SK-N-SH treated with all-trans-retinoic acid at 6 μM for 48 hours (cell line): ENCODE results near the gene GAP43.

Experiments
- PPARA ChIP-seq: fragments of 250-450 bp; sonication (Bioruptor Pico); IDR thresholded peaks from 2 replicates; pipeline ENCODE4 v1.5.0; 2020; ENCODE audit warnings: mild to moderate bottlenecking, borderline replicate concordance
- RARB ChIP-seq: fragments of 250-450 bp; sonication (Bioruptor Pico); IDR thresholded peaks from 2 replicates; pipeline ENCODE4 v1.8.0; 2021; ENCODE audit warnings: mild to moderate bottlenecking, moderate library complexity
- ZC3H10 ChIP-seq: fragments of 250-450 bp; sonication (Bioruptor Pico); IDR thresholded peaks from 2 replicates; pipeline ENCODE4 v1.5.1; 2021; ENCODE audit warnings: mild to moderate bottlenecking, moderate library complexity
- ZFP30 ChIP-seq: fragments of 450-650 bp; formaldehyde crosslinking; IDR thresholded peaks from 2 replicates; pipeline ENCODE4 v1.5.0; 2022; ENCODE audit warnings: mild to moderate bottlenecking, moderate library complexity
- ZNF565 ChIP-seq: fragments of 450-650 bp; formaldehyde crosslinking; conservative IDR thresholded peaks from 2 replicates; pipeline ENCODE4 v1.5.0; 2020; ENCODE audit warnings: low read depth, mild to moderate bottlenecking, moderate library complexity
- ZNF70 ChIP-seq: fragments of 450-650 bp; formaldehyde crosslinking; IDR thresholded peaks from 2 replicates; pipeline ENCODE4 v1.5.0; 2020; ENCODE audit warnings: mild to moderate bottlenecking, moderate library complexity
- ZNF8 ChIP-seq: fragments of 450-650 bp; formaldehyde crosslinking; IDR thresholded peaks from 2 replicates; pipeline ENCODE4 v1.5.0; 2020; ENCODE audit warnings: mild to moderate bottlenecking, moderate library complexity
- TF ChIP-seq, protein P1 (sequence below): fragments of 250-450 bp; sonication (Bioruptor Pico); IDR thresholded peaks from 2 replicates; pipeline ENCODE4 v1.8.0; 2021; ENCODE audit warnings: low read depth, mild to moderate bottlenecking, moderate library complexity, borderline replicate concordance
- TF ChIP-seq, protein P2 (sequence below): fragments of 250-450 bp; sonication (Bioruptor Pico); IDR thresholded peaks from 2 replicates; pipeline ENCODE4 v1.8.0; 2020; ENCODE audit warnings: mild to moderate bottlenecking, moderate library complexity, borderline replicate concordance

DNA sequence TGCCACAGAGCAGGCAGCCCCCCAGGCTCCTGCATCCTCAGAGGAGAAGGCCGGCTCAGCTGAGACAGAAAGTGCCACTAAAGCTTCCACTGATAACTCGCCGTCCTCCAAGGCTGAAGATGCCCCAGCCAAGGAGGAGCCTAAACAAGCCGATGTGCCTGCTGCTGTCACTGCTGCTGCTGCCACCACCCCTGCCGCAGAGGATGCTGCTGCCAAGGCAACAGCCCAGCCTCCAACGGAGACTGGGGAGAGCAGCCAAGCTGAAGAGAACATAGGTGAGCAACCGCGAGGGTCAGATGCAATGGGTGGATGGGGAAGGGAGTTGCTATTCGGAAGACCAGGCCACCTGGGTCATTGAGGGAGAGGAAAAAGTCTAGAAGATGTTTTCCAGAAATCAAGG is 53.0 kb downstream of the GAP43 start:
- TF ChIP-seq ZFP30 (CRISPR knock-in tag) (no peak), ZNF8 (CRISPR knock-in tag) (no peak), RARB (CRISPR knock-in tag) (no peak), ZC3H10 (CRISPR knock-in tag) (no peak), ZNF70 (no peak), ZNF565 (no peak), PPARA (CRISPR knock-in tag) (no peak)
- TF ChIP-seq, protein P1, sequence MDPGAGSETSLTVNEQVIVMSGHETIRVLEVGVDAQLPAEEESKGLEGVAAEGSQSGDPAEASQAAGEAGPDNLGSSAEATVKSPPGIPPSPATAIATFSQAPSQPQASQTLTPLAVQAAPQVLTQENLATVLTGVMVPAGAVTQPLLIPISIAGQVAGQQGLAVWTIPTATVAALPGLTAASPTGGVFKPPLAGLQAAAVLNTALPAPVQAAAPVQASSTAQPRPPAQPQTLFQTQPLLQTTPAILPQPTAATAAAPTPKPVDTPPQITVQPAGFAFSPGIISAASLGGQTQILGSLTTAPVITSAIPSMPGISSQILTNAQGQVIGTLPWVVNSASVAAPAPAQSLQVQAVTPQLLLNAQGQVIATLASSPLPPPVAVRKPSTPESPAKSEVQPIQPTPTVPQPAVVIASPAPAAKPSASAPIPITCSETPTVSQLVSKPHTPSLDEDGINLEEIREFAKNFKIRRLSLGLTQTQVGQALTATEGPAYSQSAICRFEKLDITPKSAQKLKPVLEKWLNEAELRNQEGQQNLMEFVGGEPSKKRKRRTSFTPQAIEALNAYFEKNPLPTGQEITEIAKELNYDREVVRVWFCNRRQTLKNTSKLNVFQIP (CRISPR knock-in tag), result no peak
- TF ChIP-seq, protein P2, sequence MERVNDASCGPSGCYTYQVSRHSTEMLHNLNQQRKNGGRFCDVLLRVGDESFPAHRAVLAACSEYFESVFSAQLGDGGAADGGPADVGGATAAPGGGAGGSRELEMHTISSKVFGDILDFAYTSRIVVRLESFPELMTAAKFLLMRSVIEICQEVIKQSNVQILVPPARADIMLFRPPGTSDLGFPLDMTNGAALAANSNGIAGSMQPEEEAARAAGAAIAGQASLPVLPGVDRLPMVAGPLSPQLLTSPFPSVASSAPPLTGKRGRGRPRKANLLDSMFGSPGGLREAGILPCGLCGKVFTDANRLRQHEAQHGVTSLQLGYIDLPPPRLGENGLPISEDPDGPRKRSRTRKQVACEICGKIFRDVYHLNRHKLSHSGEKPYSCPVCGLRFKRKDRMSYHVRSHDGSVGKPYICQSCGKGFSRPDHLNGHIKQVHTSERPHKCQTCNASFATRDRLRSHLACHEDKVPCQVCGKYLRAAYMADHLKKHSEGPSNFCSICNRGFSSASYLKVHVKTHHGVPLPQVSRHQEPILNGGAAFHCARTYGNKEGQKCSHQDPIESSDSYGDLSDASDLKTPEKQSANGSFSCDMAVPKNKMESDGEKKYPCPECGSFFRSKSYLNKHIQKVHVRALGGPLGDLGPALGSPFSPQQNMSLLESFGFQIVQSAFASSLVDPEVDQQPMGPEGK (CRISPR knock-in tag), result no peak
